HG03469 (cell line): ENCODE data around the gene TUBGCP3.
"Not testable (repeated sequence)": the region's sequence is repeated elsewhere in the genome, so short reads cannot be mapped to it uniquely, and the experiment has no call there.

Experiments
- ATAC-seq: cut with Tn5 transposase; IDR thresholded peaks from one replicate; pipeline ENCODE4 v1.9.1; 2021; ENCODE audit warnings: mild to moderate bottlenecking, moderate library complexity, moderate number of reproducible peaks; ENCODE audit not compliant: unreplicated experiment

TUBGCP3 gene, protein sequence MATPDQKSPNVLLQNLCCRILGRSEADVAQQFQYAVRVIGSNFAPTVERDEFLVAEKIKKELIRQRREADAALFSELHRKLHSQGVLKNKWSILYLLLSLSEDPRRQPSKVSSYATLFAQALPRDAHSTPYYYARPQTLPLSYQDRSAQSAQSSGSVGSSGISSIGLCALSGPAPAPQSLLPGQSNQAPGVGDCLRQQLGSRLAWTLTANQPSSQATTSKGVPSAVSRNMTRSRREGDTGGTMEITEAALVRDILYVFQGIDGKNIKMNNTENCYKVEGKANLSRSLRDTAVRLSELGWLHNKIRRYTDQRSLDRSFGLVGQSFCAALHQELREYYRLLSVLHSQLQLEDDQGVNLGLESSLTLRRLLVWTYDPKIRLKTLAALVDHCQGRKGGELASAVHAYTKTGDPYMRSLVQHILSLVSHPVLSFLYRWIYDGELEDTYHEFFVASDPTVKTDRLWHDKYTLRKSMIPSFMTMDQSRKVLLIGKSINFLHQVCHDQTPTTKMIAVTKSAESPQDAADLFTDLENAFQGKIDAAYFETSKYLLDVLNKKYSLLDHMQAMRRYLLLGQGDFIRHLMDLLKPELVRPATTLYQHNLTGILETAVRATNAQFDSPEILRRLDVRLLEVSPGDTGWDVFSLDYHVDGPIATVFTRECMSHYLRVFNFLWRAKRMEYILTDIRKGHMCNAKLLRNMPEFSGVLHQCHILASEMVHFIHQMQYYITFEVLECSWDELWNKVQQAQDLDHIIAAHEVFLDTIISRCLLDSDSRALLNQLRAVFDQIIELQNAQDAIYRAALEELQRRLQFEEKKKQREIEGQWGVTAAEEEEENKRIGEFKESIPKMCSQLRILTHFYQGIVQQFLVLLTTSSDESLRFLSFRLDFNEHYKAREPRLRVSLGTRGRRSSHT

DNA sequence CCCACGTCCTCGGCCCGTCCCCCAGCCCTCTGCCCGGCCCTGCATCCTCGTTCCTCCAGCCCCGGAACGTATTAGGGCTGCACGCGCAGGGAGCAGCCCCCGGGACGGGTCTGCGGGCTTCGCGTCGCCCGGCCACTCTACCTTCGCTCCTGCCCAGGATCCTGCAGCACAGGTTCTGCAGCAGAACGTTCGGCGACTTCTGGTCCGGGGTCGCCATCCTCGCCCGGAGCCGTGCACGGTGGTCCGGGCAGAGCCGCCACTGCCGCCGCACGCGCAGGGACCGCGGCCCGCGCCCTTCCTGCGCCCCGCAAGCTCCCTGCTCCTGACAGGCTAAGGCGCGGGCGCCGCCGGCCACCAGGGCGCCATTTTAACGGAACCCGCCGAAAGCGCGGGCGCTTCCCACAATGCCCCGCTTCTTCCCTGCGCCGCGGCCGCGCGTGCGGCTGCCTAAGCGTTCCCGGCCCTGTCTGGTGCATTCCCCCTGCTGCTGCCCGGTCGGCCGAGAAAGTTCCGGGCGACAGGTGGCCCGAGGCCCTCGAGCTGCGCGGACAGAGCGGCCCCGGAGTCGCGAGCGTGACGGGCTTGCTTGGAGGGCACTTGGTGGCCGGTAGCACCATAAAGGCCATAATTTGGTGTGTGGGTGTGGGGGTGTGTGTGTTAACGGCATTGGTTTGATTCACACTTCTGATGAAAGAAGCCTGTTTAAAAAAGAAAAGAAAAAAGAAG is at the start of gene TUBGCP3:
Gene TUBGCP3 (minus strand): TSS at position 390 of the 726 bp plus-strand sequence. CDS start 173 bp downstream, at position 217.
- ATAC-seq = peak; percentile 60

DNA sequence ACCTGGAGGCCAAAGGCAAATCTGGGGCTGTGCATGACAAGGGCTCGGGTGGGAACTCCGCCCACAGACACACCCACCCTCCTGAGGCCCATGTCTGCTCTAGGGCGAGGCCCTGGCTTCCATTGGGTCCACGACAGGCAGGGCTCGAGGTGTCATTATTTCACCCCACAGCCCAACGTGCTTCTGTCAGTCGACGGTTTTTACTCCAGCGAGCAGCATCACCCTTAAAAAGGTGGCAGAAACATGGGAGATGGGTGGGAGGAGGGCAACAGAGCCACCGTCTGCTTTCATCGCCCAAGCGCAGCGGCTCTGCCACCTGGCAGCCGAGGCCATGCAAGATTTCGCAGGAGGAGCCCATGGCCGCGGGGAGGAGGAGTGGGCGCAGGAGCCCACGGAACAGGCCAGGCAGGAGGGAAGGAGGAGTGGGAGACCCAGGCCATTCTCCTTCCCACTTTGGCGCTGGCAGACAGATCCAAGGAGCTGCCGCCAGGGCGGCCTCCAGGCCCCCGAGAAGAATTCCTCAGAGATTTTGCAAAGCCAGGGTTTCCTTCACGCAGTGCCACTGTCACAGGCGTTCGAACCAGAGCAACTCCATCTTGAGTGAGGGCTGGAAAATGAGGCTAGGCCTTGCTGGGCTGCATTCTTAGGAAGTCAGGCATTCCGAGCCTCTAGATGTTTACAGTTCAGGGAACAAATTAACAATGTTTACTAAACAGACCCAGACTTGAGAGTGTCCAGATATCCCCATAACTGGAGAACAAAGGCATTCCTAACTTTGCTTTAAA is 49.3 kb upstream of the TUBGCP3 start:
- ATAC-seq = no peak

DNA sequence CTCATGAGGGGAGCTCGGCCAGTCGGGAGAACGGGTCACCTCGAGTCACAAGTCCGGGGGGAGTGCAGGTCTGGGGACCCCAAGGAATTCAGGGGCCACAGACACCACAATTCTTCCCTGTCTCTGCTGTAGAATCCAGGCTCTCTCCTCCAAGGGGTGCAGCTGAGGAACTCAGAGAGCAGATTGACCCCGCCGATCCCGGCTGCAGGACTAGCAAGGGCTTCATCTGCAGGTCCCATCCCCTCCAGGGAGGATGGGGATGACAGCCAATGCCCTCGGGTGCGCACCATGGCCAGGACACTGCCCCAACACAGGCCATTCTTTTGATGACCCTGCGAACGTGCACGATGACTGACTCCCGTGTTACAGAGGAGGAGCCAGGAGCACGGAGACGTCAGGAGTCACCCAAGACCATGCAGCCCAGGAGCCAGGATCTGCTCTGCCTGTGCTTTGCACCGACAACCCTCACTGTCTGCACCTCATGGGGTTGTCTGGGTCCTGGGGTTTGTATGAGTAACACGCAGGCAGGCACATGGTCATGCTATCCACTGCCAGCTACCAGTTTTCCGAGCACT is 48.5 kb upstream of the TUBGCP3 start:
- no peak for ATAC-seq

DNA sequence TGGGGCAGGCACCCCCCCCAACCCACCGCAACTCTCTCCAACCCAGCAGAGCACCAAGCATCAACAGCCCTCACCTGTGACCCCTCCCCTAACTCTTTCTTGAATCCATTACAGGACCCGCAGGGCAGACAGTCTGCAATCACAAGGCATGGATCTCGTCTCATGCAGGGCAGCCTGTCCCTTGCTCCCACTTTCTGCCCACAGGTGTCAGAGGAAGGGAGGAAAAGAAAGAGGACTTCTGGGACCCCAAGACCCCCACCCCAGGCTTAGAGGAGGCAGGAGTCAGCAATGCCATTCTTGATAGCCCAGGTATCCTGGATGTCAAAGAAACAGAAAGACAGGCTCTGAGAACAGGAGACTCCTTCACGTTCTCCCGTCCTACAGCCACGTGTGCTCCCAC is 47.4 kb upstream of the TUBGCP3 start:
- no peak for ATAC-seq

DNA sequence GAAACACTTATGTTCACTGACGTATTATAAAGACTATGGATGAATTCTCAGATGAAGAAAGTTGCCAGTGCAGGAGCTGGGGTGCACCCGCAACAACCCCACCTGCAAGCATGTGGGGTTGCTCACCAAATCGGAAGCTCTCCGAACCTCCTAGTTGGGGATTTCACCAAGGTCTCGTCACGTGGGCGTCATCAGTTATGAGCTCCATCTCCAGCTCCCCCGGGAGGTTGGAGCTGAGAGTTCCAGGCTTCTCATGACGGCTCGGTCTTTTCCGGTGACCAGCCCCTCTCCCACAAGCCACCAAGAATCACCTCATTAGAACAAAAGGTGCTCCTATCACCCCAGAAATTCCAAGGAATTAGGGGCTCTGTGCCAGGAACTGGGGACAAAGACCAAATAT is 46.1 kb upstream of the TUBGCP3 start:
- no peak for ATAC-seq

DNA sequence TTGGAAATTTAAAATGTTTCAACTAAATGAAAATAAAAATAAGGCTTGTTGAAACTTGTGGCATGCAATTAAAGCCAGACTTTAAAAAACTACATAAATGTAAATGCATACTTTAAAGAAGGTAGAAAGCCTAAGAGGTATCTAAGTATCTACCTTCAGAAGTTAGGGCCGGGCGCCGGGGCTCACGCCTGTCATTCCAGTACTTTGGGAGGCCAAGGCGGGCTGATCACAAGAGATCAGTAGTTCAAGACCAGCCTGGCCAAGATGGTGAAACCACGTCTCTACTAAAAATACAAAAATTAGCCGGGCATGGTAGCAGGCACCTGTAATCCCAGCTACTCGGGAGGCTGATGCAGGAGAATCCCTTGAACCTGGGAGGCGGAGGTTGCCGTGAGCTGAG is 42.3 kb upstream of the TUBGCP3 start:
- ATAC-seq = not testable (repeated sequence)

DNA sequence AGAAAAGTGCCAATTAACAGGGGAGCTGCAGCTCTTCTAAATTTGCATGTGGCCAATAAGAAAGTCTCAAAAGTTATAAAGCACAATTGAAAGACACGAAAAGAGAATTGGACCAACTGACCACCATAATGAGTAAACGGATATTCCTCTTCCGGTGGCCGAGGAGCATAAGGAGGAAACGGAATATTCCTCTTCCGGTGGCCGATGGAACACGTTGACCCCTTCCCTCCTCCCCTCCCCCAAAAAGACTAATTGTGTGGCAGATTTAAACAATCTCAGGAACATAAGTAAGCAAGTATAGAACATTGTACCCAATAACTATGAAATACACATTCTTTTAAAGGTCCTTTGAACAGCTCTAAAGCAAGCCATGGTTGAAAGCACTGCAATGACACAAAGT is 41.2 kb upstream of the TUBGCP3 start:
- ATAC-seq = no peak

DNA sequence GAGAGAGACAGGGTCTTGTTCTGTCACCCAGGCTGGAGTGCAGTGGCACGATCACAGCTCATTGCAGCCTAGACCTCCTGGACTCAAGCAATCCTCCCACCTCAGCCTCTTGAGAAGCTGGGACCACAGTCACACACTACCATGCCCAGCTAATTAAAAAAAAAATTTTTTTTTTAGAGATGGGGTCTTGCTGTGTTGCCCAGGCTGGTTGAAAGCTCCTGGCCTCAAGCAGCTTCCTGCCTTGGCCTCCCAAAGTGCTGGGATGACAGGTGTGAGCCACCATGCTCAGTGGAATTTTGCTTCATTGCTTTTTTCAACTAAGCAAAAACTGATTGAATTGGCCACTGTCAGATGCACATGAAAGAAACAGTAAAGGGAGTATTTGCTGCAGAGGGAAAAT is 39.7 kb upstream of the TUBGCP3 start:
- not testable (repeated sequence) for ATAC-seq

DNA sequence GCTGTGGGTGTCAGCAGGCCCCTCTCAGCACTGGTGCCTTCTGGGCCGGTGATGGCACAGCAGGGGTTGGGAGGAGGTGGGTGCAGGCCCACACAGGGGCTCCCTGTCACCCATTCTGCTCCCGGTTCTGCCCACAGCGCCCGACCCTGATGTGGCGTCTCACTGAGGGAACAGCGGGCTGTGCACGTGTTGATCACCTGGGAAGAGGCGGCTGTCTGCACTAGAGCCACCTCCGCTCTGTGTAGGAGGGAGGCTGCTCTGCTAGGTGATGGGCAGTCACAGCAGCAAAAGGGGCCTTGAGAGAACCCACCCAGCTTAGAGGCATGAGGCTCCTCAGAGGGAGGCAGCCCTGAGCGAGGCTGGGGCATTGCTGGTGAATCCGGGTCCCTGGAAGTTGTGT is 39.2 kb upstream of the TUBGCP3 start:
- no peak for ATAC-seq

DNA sequence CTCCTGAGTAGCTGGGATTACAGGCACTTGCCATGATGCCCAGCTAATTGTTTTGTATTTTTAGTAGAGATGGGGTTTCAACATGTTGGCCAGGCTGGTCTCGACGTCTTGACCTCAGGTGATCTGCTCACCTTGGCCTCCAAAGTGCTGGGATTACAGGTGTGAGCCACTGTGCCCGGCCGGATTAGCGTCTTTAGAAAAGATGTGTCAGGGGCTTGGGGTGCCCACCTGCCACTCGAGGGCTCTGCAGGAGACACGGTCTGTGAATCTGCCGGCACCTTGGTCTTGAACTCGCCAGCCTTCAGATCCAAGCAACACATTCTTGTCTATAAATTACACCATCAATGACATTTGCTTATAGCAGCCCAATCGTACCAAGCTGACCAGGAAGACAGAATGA is 38.8 kb upstream of the TUBGCP3 start:
- ATAC-seq = no peak

DNA sequence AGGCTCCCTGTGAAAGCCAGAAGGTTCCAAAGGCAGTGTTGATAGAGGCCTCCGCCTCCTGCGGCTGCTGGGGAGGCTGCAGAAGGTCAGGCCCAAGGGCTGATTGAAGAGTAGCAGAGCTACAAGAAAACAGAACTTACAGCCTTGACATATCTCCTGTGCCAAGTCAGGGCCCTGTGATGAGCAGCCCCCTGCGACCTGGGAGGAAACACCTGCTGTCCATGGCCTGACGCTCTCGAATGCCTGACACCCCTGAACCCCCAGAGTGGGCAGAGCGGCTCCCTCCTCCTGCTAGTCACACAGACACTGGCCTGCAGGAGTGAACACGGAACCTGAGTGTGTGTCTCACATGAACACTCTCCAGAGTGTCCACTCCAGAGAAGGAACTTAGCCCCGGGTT is 38.2 kb upstream of the TUBGCP3 start:
- ATAC-seq = no peak

DNA sequence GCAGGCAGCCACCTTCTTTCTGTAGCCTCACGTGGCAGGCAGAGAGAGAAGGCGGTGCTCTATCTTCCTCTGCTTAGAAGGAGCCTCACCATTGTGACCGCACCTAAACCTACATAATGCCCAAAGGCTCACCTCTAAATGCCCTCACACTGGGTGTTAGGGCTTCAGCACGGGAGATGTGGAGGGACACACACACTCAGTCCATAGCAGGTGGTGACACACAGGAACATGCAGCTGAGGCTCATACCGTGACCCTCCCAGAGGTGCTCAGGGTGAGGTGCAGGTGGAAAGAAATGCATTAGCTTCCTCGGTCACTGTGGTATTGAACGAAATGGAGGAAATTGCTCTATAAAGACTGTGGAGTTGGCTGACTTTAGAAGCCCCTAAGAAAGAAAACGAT is 37.7 kb upstream of the TUBGCP3 start:
- ATAC-seq = no peak

DNA sequence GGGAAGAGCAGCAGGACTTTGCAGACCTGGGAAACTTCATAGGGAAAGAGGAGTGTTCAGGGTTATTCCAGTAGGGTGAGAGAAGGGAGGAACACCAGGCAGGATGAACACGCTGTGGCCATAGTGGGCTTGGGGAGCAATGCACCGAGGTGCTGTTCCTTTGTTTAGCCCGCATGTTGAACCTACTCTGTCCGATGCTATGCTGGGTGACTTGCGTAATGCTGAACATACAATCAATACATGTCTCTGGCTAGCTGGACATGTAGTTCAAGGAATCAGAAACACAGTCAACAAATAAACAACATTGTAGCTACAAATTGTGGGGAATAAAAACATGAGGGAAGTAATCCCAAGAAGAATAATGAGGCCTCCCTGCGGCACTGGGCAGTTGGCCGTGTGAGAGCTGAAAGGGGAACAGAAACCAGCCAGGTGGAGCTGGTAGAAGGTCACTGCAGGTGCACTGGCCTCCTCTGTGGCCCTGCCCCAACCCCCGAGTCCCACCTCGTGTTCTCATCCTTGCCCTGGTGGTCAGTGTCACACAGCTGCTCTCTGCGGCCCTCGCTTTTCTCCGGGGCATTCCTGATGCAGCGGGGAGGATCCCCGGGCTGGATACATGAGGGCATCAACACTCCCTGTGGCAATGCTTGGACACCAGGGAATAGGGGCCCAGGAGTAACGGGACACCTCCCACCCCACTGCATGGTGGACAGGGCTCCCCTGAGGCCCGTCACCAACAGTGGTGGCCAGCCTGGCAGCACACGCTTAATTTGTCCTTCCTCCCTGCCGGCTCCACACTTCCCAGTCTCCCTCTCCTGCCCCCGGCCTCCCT is 36.9 kb upstream of the TUBGCP3 start:
- no peak for ATAC-seq

DNA sequence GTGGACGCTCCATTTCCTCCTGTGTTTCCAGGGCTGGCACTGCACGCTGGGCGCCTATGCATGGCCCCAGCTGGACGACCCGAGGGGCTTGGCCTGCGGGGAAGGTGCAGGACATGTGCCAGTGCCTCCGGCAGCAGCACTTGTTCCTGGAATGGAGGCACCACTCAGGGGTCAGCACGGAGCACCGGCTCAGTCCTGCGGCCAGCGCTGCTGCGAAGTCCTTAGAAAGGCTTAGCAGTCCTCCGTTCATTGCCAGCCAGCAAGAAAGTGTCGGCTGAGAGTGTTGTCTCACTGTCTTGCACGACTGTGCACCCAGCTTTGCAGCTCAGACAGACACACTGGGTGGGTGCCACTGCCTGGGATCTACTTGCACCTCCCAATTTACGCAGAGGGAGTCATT is 36.1 kb upstream of the TUBGCP3 start:
- no peak for ATAC-seq

DNA sequence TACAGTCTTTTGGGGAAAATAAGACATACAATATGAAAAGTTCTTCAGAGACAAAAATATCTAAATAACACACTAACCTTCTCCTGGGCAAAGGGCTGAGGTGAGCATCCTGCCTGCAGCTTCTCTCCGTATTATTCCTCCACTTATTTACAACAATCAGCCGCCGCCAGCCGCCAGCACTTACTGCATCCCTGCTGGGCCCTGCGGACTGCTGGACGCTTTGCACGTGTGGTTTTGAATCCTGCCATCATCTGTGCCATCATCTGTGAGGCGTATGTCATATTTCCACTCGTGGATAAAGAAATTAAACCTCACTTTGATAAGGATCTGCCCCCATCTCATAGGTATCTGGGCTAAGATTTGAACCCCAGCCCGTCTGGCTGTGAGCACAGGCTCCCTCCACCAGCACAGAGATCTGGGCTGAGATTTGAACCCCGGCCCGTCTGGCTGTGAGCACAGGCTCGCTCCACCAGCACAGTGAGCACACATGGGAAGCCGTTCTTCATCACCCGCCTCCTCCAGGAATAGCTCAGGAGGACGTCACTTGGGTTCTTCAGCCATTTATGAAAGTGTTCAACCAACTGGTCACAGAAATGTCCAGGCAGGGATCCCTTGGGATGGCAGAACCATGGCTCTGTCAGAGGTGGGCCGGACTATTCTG is 35.2 kb upstream of the TUBGCP3 start:
- ATAC-seq = no peak

DNA sequence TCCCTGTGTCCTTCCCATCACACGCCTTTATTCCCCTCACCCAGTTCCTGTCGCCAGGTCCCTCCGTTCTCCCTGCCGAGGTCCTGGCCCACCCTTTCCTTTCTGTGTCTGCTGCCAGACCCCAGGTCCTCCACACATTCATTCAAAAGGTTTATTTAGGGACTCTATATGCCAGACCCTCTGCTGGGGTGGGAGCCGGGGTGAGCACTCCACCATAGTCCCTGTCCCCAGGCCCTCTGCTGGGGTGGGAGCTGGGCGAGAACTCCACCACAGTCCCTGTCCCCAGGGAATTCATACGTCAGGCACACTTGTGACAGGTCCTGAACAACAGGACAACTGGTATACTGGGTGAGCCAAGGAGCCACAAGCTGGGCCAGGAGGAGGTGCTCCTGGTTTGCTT is 34.4 kb upstream of the TUBGCP3 start:
- no peak for ATAC-seq

DNA sequence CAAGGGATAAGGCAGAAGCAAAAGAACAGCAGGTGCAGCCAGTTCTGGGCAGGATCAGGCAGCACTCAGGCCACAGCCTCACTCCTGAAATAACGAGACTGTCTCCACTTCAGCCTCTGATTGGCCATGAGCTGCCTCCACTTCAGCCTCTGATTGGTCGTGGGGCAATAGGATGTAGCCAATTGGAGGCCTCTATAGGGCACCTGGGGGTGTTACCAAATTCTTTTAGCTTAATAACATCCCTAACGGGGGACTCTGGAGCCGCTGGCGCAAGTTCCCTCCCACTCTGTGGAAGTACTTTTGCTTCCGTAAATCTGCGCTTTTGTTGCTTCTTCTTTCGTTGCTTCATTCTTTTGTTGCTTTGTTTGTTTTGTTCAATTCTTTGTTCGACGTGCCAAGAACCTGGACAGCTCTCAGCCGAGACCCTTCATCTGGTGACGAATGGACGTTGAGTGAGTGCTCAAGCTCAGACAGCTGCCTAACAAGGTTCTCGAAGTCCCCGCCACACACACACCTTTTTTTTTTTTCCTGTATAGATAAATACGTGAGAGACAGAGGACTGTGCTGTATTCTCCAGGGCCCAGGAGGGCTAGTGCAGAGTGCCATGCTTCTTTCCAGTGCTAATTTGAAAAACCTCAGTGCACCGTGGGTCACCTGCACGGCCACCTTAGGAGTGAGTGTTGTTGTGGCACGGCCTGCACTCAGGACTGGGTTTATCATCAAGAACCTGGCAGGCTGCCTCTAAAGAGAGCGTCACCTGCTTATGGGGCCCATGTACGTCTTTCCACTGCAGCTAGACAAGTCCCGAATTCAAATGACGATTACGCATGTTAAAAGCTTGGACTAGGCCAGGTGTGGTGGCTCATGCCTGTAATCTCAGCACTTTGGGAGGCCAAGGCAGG is 32.0 kb upstream of the TUBGCP3 start:
- no peak for ATAC-seq

DNA sequence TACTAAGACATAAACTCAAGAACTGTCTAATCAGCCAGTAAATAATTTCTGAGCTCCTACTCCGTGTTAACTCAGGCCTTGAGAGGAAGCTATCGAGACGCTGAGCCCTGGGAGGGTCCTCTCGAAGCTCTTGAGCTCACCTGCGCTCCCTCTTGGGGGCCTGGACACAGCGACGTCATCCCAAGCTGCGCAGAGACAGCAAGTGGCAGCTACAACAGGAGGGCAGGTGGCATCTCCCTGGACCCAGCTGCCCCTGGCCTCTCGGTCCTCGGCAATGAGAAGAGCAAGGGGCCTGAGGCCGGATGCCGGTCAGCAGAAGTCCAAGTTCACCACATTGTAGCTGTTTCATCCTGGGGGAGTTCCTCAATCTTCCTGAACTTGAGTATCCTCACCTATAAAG is 30.5 kb upstream of the TUBGCP3 start:
- no peak for ATAC-seq
